Panc1 (cell line): ENCODE data around the gene PIWIL4. TPM values are rescaled to one million over a fixed set of nuclear protein-coding genes. Genes with fewer than 3 reads are reported as not detected.

Experiments used
- ATAC-seq: fragments of 200-7000 bp; cut with Tn5 transposase; 2 replicates; pipeline ENCODE4 v1.9.1; 2020; ENCODE audit warnings: mild to moderate bottlenecking, moderate library complexity
- BruUV-seq: library from RNA; stranded (reverse); fragments of 400-500 nt; replicated peaks from 2 replicates; lab custom pipeline; 2021; lab: Mats Ljungman, UMichigan
- CTCF ChIA-PET: fragments of 300-600 bp; sonication (Branson Sonifier 250); formaldehyde crosslinking; loops from one replicate; lab custom pipeline; 2022; ENCODE audit warnings: antibody characterized with exemption; lab: Charles Lee
- POLR2A ChIA-PET: fragments of 300-600 bp; sonication (Branson Sonifier 250); formaldehyde crosslinking; loops from one replicate; lab custom pipeline; 2022; ENCODE audit warnings: antibody characterized with exemption; lab: Charles Lee
- DNase-seq: peaks from one replicate; pipeline ENCODE4 v3.0.0-alpha.2; 2010; ENCODE audit warnings: low read depth, low spot score
- H3K27ac ChIP-seq: 2 replicates; pipeline ENCODE4 v1.5.1; 2011; ENCODE audit warnings: mild to moderate bottlenecking, low read length, inconsistent platforms
- H3K27me3 ChIP-seq: fragments of 200-500 bp; sonication (Bioruptor generic); 2 replicates; pipeline ENCODE4 v1.6.0; 2014; ENCODE audit warnings: low read length, inconsistent platforms; ENCODE audit not compliant: control insufficient read depth, insufficient read depth
- H3K36me3 ChIP-seq: fragments of 200-500 bp; sonication (Bioruptor generic); 2 replicates; pipeline ENCODE4 v1.5.1; 2014; ENCODE audit warnings: inconsistent platforms, mild to moderate bottlenecking, low read length, moderate library complexity; ENCODE audit not compliant: control insufficient read depth, insufficient read depth
- H3K4me1 ChIP-seq: 2 replicates; pipeline ENCODE4 v1.5.1; 2011; ENCODE audit warnings: inconsistent platforms, mild to moderate bottlenecking, low read length, moderate library complexity; ENCODE audit not compliant: control insufficient read depth, insufficient read depth
- H3K4me3 ChIP-seq, 2 experiments: 2 replicates each; pipeline ENCODE4 v1.5.1; 2011 to 2012; ENCODE audit warnings: low read depth in 2 of 2, low read length in 2 of 2, mild to moderate bottlenecking in 2 of 2, inconsistent platforms in 1 of 2, moderate library complexity in 1 of 2
- H3K9me3 ChIP-seq: fragments of 200-500 bp; sonication (Bioruptor generic); 2 replicates; pipeline ENCODE4 v1.5.1; 2014; ENCODE audit warnings: low read depth, mild to moderate bottlenecking, inconsistent platforms, low read length, moderate library complexity; ENCODE audit not compliant: control insufficient read depth, insufficient read depth
- CTCF ChIP-seq: fragments of 450-650 bp; IDR thresholded peaks from 2 replicates; pipeline ENCODE4 v1.5.1; 2017; ENCODE audit warnings: mild to moderate bottlenecking
- POLR2AphosphoS5 ChIP-seq: IDR thresholded peaks from 2 replicates; pipeline ENCODE4 v1.6.1; 2012; ENCODE audit warnings: mild to moderate bottlenecking, low read depth, low read length, moderate library complexity
- REST ChIP-seq, 2 experiments: IDR thresholded peaks; 2 replicates each; pipeline ENCODE4 v1.6.1; 2011 to 2012; ENCODE audit warnings: low read depth in 2 of 2, control low read depth in 1 of 2, low read length in 1 of 2, mild to moderate bottlenecking in 1 of 2, moderate library complexity in 1 of 2; ENCODE audit not compliant: insufficient read depth in 1 of 2
- SIN3A ChIP-seq: IDR thresholded peaks from 2 replicates; pipeline ENCODE4 v1.6.1; 2012; ENCODE audit warnings: low read depth, mild to moderate bottlenecking, low read length, moderate library complexity, borderline replicate concordance; ENCODE audit not compliant: insufficient read depth
- TCF7L2 ChIP-seq: IDR thresholded peaks from 2 replicates; pipeline ENCODE4 v1.6.1; 2011; ENCODE audit warnings: mild to moderate bottlenecking, low read depth, low read length, inconsistent platforms
- in situ Hi-C: cut with HindIII; loops from 2 replicates; pipeline ENCODE4 v1.10.0; 2016; ENCODE audit warnings: low sequenced_read_pairs, low pct_unique_long_range_greater_than_20kb
- intact Hi-C: fragments of 100-400 bp; cut with micrococcal nuclease; formaldehyde crosslinking; loops from one replicate; pipeline ENCODE4 v1.10.0; 2022; ENCODE audit not compliant: unreplicated experiment
- total RNA-seq: library from RNA; stranded (reverse); gene quantifications from one replicate; pipeline ENCODE4 v1.2.1, GENCODE V29; 2021; ENCODE audit not compliant: unreplicated experiment

Gene PIWIL4
- total RNA-seq, 1 experiment from 2014 or later = 2.1 TPM

GRCh38 chr11:94661444-94661843 is 94.3 kb downstream of the PIWIL4 start:
- no peak for DNase-seq
- TF ChIP-seq REST (IDR thresholded peaks at IDR 0.05; ENCODE audit: insufficient read depth in 1 of 2, low read depth in 2 of 2, low read length in 1 of 2) (no peak), TCF7L2 (no peak), SIN3A (no peak), CTCF (no peak), POLR2AphosphoS5 (no peak)
- ChIA-PET CTCF (no interaction called here), POLR2A (no interaction called here)
- BruUV-seq = no TSS peak
- no peak overlapping the region for H3K4me3 ChIP-seq
- H3K27ac ChIP-seq = no peak overlapping the region
- no peaks in the 10 kb centered on the region for H3K4me1 ChIP-seq
- intact Hi-C loops (no loop called here), in situ Hi-C loops (no loop called here)
- no peak for ATAC-seq
- H3K9me3 ChIP-seq = no peaks in the 10 kb centered on the region
- H3K36me3 ChIP-seq = no peaks in the 10 kb centered on the region
- peaks cover 4% of the 10 kb centered on the region; the same call in 1 of the 2 replicates for H3K27me3 ChIP-seq

- POLR2A ChIA-PET = no interaction called here
- Histone ChIP-seq H3K27me3 (peaks cover 4% of the 10 kb centered on the region; the same call in 1 of the 2 replicates), H3K4me3 (no peak overlapping the region), H3K27ac (no peak overlapping the region), H3K36me3 (no peaks in the 10 kb centered on the region), H3K9me3 (no peaks in the 10 kb centered on the region), H3K4me1 (no peaks in the 10 kb centered on the region)
- BruUV-seq = no TSS peak
- DNase-seq (no peak), ATAC-seq (no peak)
- CTCF ChIA-PET = no interaction called here
- TF ChIP-seq CTCF (no peak), SIN3A (no peak)
- intact Hi-C loops (no loop called here), in situ Hi-C loops (no loop called here)
Measured at GRCh38 chr11:94662065-94662779, 95.1 kb downstream of the PIWIL4 start.
